ENCODE data around the gene SNAPIN.

The SNAPIN gene

DNA sequence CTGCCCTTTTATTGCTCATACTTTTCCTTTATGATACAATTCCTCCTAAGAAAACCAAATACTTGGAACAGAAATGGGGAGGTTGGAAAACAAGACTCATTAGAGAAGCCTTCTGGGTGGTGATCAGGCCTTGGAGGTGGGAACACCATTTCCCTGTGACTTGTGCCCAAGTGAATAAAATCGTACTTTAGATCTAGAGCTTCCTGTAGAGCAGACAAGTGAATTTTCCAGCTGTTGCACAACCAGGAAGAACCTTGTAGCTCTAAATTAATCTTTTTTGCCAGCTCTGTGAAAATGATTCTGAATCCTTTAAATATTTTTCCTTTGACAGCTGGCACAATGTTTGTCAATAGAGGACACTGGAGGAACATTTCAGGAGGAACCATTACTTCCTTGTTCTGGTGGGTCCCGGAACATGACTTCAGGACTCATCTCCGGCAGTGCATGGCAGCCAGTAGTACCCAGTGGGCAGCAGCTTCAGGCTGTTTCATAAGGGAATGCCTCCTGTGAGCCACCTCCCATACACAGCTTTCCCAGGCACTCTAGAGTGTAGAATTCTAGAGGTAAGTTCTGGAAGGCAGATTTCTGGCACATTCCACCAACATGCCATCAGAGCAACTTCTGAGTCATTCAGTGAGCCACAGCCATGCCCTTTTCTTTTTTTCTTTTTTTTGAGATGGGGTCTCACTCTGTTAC lies 5.5 kb upstream of the SNAPIN start:
- no peak overlapping the region for H3K4me3 ChIP-seq (ENCODE audit: low read depth, low read length)
- peak; percentile 54 for DNase-seq (ENCODE audit: low read depth)
- TF ChIP-seq, protein P1, sequence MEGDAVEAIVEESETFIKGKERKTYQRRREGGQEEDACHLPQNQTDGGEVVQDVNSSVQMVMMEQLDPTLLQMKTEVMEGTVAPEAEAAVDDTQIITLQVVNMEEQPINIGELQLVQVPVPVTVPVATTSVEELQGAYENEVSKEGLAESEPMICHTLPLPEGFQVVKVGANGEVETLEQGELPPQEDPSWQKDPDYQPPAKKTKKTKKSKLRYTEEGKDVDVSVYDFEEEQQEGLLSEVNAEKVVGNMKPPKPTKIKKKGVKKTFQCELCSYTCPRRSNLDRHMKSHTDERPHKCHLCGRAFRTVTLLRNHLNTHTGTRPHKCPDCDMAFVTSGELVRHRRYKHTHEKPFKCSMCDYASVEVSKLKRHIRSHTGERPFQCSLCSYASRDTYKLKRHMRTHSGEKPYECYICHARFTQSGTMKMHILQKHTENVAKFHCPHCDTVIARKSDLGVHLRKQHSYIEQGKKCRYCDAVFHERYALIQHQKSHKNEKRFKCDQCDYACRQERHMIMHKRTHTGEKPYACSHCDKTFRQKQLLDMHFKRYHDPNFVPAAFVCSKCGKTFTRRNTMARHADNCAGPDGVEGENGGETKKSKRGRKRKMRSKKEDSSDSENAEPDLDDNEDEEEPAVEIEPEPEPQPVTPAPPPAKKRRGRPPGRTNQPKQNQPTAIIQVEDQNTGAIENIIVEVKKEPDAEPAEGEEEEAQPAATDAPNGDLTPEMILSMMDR (conservative IDR thresholded peaks at IDR 0.05; ENCODE audit: low read depth, low read length) = no peak

DNA sequence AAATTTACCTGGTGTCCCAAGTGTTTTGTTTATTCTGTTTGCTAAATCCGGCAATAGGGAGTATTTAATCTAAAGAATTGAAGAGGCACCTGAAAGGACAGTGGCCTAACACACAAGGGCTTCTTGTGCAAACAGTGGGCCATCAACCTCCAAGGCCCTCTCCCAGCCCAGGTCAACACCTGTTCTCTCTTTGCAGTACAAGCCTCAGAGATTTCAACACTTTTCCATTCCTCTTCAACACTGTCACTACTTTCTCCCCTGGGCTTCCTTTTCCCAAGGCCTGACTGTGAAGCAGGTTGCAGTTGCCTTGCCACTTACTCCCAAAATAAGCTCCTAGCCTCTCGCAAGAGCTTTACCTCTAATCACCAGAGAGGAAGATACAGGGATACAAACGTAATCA lies 3.2 kb upstream of the SNAPIN start:
- TF ChIP-seq, protein P1 (conservative IDR thresholded peaks at IDR 0.05; ENCODE audit: low read depth, low read length) = no peak
- no peak overlapping the region for H3K4me3 ChIP-seq (ENCODE audit: low read depth, low read length)
- DNase-seq (ENCODE audit: low read depth) = no peak

DNA sequence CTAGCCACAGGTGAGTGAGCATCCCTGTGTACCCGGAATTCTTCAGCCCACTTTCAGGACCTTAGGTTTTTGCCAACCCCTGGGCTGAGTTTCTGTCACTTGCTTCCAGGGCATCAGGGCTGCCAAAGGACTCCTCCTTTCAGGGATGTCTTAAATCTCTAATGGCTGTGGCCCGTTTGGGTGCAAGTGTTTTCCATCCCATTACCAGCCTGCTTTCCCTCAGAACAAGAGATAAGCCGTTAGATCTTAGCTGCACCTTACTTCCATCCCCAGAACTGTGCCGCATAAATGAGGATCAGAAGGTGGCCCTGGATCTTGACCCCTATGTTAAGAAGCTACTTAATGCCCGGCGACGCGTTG lies 652 bp downstream of the SNAPIN start:
- no peak for DNase-seq (ENCODE audit: low read depth)
- peak overlapping the region; percentile 86 for H3K4me3 ChIP-seq (ENCODE audit: low read depth, low read length)

DNA sequence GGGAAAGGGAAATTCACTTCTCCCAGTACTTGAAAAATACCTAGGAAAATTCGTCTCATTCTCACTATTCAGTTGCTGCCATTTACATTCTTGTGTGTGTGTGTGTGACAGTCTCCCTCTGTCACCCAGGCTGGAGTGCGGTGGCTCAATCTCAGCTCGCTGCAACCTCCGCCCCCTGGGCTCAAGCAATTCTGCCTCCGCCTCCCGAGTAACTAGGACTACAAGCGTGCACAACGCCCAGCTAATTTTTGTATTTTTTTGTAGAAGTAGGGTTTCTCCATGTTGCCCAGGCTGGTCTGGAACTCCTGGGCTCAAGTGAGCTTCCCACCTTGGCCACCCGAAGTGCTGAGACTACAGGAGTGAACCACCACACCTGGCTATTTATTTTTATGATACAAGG lies 1.2 kb downstream of the SNAPIN start:
- TF ChIP-seq, protein P1 (conservative IDR thresholded peaks at IDR 0.05; ENCODE audit: low read depth, low read length) = no peak
- no peak for DNase-seq (ENCODE audit: low read depth)

More for the DNA sequence above, 652 bp downstream of the SNAPIN start:
- TF ChIP-seq, protein P1 (conservative IDR thresholded peaks at IDR 0.05; ENCODE audit: low read depth, low read length) = no peak

DNA sequence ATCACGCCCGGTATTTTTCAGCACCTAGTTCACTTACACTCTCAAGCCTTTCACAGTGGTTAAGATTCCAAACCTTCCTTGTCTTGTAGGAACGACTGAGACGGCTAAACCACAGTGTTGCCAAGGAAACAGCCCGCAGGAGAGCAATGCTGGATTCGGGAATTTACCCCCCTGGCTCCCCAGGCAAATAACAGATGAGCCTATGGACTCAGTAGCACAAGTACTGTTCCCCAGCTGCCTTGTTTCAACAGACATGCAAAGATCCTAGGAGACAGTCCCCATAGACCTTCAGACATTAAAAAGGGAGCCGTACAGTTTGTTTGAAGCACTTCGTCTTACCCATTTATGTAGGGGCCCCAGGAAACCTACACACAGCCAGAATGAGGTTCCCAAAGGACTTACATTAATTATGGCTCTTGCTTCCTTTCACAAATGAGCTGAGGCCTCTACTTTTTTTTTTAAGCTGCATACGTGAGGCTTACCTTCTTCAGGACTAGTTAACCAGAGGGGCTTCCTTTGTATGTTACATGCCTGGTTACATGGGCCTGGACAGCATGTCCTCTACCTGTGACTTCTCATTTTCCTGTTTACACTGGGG lies 2.7 kb downstream of the SNAPIN start:
- TF ChIP-seq, protein P1 (conservative IDR thresholded peaks at IDR 0.05; ENCODE audit: low read depth, low read length) = no peak
- no peak overlapping the region for H3K4me3 ChIP-seq (ENCODE audit: low read depth, low read length)
- peak; percentile 9 for DNase-seq (ENCODE audit: low read depth)

More for the DNA sequence above, 1.2 kb downstream of the SNAPIN start:
- no peak overlapping the region for H3K4me3 ChIP-seq (ENCODE audit: low read depth, low read length)

DNA sequence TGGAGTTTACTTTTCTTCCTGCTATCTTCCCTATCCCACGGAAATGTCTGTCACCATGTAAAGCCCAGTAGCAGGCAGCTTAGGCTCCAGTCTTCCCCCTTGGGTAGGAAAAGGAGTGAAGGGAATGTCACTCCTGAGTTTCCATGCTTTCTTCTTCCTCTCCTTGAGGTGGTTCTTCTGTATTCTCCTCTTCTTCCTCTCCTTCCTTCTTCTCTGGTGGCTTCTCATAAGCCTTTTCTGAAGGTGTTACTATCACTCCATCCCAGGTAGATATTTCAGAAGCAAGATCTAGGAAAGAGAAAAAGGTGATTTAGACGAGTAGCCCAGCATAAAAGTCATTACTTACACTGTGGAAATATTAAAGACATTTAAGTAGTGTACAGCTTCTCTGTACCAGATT lies 3.8 kb downstream of the SNAPIN start:
- no peak overlapping the region for H3K4me3 ChIP-seq (ENCODE audit: low read depth, low read length)
- TF ChIP-seq, protein P1 (conservative IDR thresholded peaks at IDR 0.05; ENCODE audit: low read depth, low read length) = no peak
- no peak for DNase-seq (ENCODE audit: low read depth)

DNA sequence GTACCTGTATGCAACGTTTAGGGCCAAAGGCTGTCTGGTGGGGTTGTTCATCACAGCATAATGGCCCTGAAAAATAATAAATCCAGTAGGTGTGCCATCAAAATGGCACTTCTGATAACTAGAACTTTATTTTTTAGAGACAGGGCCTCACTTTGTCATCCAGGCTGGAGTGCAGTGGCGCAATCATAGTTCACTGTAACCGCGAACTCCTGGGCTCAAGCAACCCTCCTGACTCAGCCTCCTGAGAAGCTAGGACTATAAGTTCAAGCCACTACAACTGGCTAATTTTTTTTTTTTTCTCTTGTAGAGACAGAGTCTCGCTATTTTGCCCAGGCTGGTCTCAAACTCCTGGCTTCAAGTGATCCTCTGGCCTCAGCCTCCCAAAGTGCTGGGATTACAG lies 4.7 kb downstream of the SNAPIN start:
- peak; percentile 75 for DNase-seq (ENCODE audit: low read depth)
- H3K4me3 ChIP-seq (ENCODE audit: low read depth, low read length) = no peak overlapping the region

More for the DNA sequence above, 4.7 kb downstream of the SNAPIN start:
- TF ChIP-seq, protein P1 (conservative IDR thresholded peaks at IDR 0.05; ENCODE audit: low read depth, low read length) = no peak
